ENCODE data around the gene ABHD14A. TPM values are rescaled to one million over a fixed set of nuclear protein-coding genes. Genes with fewer than 3 reads are reported as not detected.

ABHD14A gene
- polyA plus RNA-seq, 4 donors = 4.6 to 17.6 (median 10.4) TPM

DNA sequence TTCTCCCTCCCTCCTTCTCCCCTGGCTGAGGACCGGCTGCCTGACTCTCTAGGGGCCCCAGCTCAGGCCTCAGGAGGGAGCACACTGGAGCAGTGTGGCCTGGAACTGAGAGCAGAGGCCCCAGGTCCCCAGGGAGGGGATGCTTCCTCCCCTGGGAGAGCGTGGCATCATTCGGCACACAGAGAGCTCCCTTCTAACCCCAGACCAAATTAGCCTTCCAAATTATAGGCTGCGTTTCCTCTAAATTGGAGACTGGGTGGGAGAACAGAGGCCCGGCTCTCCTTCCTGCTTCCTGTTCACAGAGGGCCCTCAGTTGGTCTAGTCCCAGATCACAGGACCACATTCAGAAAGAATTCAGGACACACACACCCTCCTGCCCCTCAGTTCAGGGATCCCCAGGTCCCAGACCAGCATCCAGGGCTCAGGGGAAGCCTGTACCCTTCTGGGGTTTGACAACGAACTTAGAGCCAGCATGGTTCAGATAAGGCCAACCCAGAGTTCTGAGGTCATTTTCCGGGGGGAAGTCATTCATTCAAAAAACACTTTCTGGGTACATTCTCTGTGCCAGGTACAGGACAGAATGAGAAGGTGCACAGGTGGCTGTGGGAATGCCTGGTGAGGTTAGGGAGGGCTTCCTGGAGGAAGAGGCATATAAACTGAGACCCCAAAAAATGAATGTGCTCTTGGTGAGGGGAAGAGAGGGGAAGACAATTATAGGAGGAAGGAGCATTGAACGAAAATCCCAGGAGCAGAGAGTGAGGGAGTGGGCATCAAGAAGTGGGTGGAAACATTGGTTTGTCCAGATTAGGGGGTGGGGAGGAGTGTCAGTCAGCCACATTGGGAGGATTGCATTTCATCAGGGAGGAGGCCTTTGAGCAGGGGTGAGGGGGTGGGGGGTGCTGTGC, 49.2 kb downstream of the ABHD14A start:
- Histone ChIP-seq H3K4me3 (ENCODE audit: low read depth in 1 of 3, low read length in 3 of 3) (no peak overlapping the region), H3K27ac (ENCODE audit: low read depth in 1 of 3, low read length in 2 of 3) (no peak overlapping the region), H3K36me3 (ENCODE audit: control insufficient read depth in 3 of 3, insufficient read depth in 2 of 3, low read depth in 1 of 3, low read length in 3 of 3) (no peaks in the 10 kb centered on the region), H3K9me3 (ENCODE audit: control insufficient read depth in 2 of 2, insufficient read depth in 1 of 2, low read depth in 1 of 2, low read length in 1 of 2) (no peaks in the 10 kb centered on the region), H3K4me1 (ENCODE audit: control insufficient read depth in 3 of 3, insufficient read depth in 2 of 3, low read depth in 1 of 3, low read length in 2 of 3) (no peaks in the 10 kb centered on the region), H3K27me3 (ENCODE audit: control insufficient read depth in 3 of 3, insufficient read depth in 3 of 3, low read length in 3 of 3) (no peaks in the 10 kb centered on the region)
- 67 to 80% (median 73%) methylated on average over 8 of the region's 8 CpGs for WGBS, 3 donors
- DNase-seq (no peak), FAIRE-seq (no peak)

DNA sequence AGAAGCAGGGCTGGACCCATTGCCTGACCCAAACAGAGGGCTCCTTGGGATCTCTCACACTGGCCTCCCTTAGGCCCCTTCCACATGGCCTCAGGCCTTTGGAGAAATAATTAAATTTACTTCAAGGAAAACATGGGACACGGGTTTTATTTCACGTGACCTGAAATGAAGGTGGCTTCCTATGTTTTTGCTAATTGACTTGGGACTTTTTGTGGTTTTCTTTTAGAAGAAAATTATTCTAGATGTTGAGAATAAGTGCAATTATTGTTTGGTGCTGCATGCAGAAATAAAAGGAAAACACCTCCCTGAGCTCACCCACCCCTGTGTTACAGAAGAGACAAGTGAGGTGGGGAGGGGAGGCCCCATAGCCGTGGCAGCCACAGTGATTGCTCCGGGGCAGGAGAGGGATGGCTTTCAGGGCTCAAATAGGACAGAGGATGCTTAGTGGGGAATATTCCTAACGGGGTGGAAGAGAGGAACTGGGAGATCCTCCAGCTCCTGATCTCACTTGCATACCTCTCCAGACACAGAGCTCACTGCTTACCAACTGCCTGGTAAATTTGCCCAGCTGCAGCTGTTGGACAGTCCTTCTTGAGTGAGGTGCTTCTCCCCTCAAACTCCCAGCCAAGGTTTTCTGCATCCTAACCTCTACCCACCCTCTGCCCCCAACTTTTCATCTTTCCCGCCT, 50.0 kb downstream of the ABHD14A start:
- no peak overlapping the region for H3K27ac ChIP-seq (ENCODE audit: low read depth in 1 of 3, low read length in 2 of 3)
- WGBS, 3 donors = 81 to 84% (median 81%) methylated on average over 6 of the region's 6 CpGs
- H3K4me3 ChIP-seq (ENCODE audit: low read depth in 1 of 3, low read length in 3 of 3) = no peak overlapping the region
- DNase-seq (no peak), FAIRE-seq (no peak)
- H3K27me3 ChIP-seq (ENCODE audit: control insufficient read depth in 3 of 3, insufficient read depth in 3 of 3, low read length in 3 of 3) = no peaks in the 10 kb centered on the region
- H3K9me3 ChIP-seq (ENCODE audit: control insufficient read depth in 2 of 2, insufficient read depth in 1 of 2, low read depth in 1 of 2, low read length in 1 of 2) = no peaks in the 10 kb centered on the region
- no peaks in the 10 kb centered on the region for H3K36me3 ChIP-seq (ENCODE audit: control insufficient read depth in 3 of 3, insufficient read depth in 2 of 3, low read depth in 1 of 3, low read length in 3 of 3)
- no peaks in the 10 kb centered on the region for H3K4me1 ChIP-seq (ENCODE audit: control insufficient read depth in 3 of 3, insufficient read depth in 2 of 3, low read depth in 1 of 3, low read length in 2 of 3)

DNA sequence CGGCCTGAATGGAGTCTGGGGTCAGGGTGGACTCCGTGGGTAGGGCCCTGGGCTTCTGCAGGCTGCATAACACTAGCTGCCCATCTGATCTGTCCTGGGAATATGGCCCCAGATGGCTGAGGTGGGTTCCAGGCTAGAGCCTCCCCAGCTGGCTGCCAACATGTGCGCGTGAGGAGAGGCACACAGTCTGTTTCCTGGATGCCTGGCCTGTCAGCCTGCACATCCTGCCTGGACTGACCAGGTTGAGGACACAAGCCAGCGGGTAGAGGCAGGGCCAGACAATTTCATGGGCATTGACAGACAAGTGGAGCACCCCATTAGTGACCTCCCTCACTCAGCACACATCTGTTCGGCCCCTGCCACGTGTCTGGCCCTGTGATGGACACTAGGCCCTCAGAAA, 50.6 kb downstream of the ABHD14A start:
- H3K27me3 ChIP-seq (ENCODE audit: control insufficient read depth in 3 of 3, insufficient read depth in 3 of 3, low read length in 3 of 3) = no peaks in the 10 kb centered on the region
- H3K4me1 ChIP-seq (ENCODE audit: control insufficient read depth in 3 of 3, insufficient read depth in 2 of 3, low read depth in 1 of 3, low read length in 2 of 3) = no peaks in the 10 kb centered on the region
- no peak for FAIRE-seq
- H3K4me3 ChIP-seq (ENCODE audit: low read depth in 1 of 3, low read length in 3 of 3) = no peak overlapping the region
- H3K36me3 ChIP-seq (ENCODE audit: control insufficient read depth in 3 of 3, insufficient read depth in 2 of 3, low read depth in 1 of 3, low read length in 3 of 3) = no peaks in the 10 kb centered on the region
- DNase-seq = no peak
- 72 to 86% (median 77%) methylated on average over 7 of the region's 7 CpGs for WGBS, 3 donors
- no peaks in the 10 kb centered on the region for H3K9me3 ChIP-seq (ENCODE audit: control insufficient read depth in 2 of 2, insufficient read depth in 1 of 2, low read depth in 1 of 2, low read length in 1 of 2)
- no peak overlapping the region for H3K27ac ChIP-seq (ENCODE audit: low read depth in 1 of 3, low read length in 2 of 3)

DNA sequence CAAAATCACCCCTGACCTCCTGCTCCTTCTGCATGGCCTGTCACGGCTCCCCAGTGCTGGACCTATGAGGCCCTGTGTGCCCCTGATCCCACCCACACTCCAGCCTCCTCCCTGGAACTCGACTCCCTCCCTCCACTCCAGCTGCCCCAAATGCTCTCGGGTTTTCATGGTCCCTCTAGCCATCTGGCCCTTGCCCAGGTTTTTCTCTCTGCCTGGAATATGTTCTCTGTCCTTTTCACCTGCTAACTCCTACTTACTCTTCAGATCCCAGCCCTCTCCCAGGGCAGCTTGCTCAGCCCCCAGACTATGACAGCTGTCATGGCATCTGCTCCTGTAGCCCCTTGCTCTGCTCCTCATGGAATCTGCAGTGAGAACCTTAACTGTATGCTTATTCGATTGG, 51.2 kb downstream of the ABHD14A start:
- FAIRE-seq = no peak
- WGBS, 3 donors = 53 to 72% (median 62%) methylated on average over 4 of the region's 4 CpGs
- no peak for DNase-seq
- no peaks in the 10 kb centered on the region for H3K4me1 ChIP-seq (ENCODE audit: control insufficient read depth in 3 of 3, insufficient read depth in 2 of 3, low read depth in 1 of 3, low read length in 2 of 3)
- H3K4me3 ChIP-seq (ENCODE audit: low read depth in 1 of 3, low read length in 3 of 3) = no peak overlapping the region
- H3K27me3 ChIP-seq (ENCODE audit: control insufficient read depth in 3 of 3, insufficient read depth in 3 of 3, low read length in 3 of 3) = no peaks in the 10 kb centered on the region
- no peaks in the 10 kb centered on the region for H3K9me3 ChIP-seq (ENCODE audit: control insufficient read depth in 2 of 2, insufficient read depth in 1 of 2, low read depth in 1 of 2, low read length in 1 of 2)
- no peaks in the 10 kb centered on the region for H3K36me3 ChIP-seq (ENCODE audit: control insufficient read depth in 3 of 3, insufficient read depth in 2 of 3, low read depth in 1 of 3, low read length in 3 of 3)
- no peak overlapping the region for H3K27ac ChIP-seq (ENCODE audit: low read depth in 1 of 3, low read length in 2 of 3)

DNA sequence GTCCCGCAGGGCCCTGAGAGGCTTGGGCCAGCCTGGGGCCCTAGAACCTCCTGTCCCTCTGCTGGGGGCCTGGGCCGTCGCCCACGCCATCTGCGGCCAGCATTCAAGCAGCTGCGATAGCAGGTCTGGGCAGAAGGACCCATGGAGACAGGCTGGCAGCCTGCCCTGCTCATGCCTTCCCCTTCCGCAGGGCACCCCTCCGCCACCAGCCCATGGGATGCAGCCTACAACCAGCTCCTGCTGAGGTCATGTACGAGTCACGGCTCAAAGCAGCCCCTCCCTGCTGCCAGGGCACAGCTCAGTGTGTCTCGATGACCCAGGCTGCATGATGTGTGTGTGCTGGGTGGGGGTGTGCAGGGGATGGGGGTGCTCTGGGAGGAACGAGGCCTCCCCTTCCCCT, 53.7 kb downstream of the ABHD14A start:
- no peaks in the 10 kb centered on the region for H3K36me3 ChIP-seq (ENCODE audit: control insufficient read depth in 3 of 3, insufficient read depth in 2 of 3, low read depth in 1 of 3, low read length in 3 of 3)
- no peaks in the 10 kb centered on the region for H3K27me3 ChIP-seq (ENCODE audit: control insufficient read depth in 3 of 3, insufficient read depth in 3 of 3, low read length in 3 of 3)
- no peak overlapping the region for H3K4me3 ChIP-seq (ENCODE audit: low read depth in 1 of 3, low read length in 3 of 3)
- H3K27ac ChIP-seq (ENCODE audit: low read depth in 1 of 3, low read length in 2 of 3) = no peak overlapping the region
- FAIRE-seq (no peak), DNase-seq (no peak)
- H3K4me1 ChIP-seq (ENCODE audit: control insufficient read depth in 3 of 3, insufficient read depth in 2 of 3, low read depth in 1 of 3, low read length in 2 of 3) = peaks cover 0 to 3% (median 0%) of the 10 kb centered on the region in 3 donors
- WGBS, 3 donors = 76 to 85% (median 84%) methylated on average over 12 of the region's 12 CpGs
- H3K9me3 ChIP-seq (ENCODE audit: control insufficient read depth in 2 of 2, insufficient read depth in 1 of 2, low read depth in 1 of 2, low read length in 1 of 2) = no peaks in the 10 kb centered on the region

DNA sequence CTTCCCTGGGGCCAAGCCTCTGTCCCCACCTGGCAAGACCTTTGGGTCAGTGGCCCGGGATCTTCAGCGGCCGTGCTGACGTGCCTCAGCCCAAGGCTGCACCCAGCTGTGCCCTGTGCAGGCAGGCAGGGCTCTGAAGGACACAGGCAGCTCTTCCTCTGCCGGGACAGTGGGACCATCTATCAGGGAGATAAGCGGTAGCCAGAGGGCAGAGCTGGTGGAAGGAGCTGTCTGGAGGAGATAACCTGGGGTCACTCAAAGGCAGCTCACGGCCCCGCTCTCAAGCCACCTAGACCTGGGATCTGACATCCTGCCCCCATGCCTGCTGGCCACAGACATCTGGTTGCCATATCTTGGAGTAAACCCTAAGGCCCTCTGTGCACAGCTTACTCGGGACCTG, 54.2 kb downstream of the ABHD14A start:
- FAIRE-seq (no peak), DNase-seq (no peak)
- Histone ChIP-seq H3K36me3 (ENCODE audit: control insufficient read depth in 3 of 3, insufficient read depth in 2 of 3, low read depth in 1 of 3, low read length in 3 of 3) (no peaks in the 10 kb centered on the region), H3K27ac (ENCODE audit: low read depth in 1 of 3, low read length in 2 of 3) (no peak overlapping the region), H3K4me3 (ENCODE audit: low read depth in 1 of 3, low read length in 3 of 3) (no peak overlapping the region), H3K4me1 (ENCODE audit: control insufficient read depth in 3 of 3, insufficient read depth in 2 of 3, low read depth in 1 of 3, low read length in 2 of 3) (peaks cover 0 to 4% (median 0%) of the 10 kb centered on the region in 3 donors), H3K9me3 (ENCODE audit: control insufficient read depth in 2 of 2, insufficient read depth in 1 of 2, low read depth in 1 of 2, low read length in 1 of 2) (no peaks in the 10 kb centered on the region), H3K27me3 (ENCODE audit: control insufficient read depth in 3 of 3, insufficient read depth in 3 of 3, low read length in 3 of 3) (no peaks in the 10 kb centered on the region)
- 71 to 78% (median 72%) methylated on average over 9 of the region's 9 CpGs for WGBS, 3 donors

DNA sequence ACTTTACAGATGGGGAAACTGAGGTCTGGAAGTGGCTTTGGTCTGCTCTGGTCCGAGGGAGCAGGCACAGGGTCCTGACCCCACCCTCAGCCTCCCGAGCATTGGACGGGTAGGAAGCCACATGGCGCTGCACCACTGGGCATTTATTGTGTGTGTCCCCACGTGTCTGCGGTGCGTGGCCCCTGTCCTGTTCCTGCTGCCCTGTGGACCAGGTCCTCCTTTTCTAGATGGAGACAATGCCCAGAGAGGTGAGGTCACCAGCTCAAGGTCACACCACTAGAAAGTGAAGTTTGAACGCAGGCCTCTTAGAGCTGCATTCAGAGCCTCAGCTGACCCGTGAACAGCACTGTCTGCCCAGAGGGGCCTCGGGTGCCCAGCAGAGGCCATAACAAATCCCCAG, 54.7 kb downstream of the ABHD14A start:
- H3K27ac ChIP-seq (ENCODE audit: low read depth in 1 of 3, low read length in 2 of 3) = no peak overlapping the region
- DNase-seq (no peak), FAIRE-seq (no peak)
- peaks cover 0 to 8% (median 0%) of the 10 kb centered on the region in 3 donors for H3K4me1 ChIP-seq (ENCODE audit: control insufficient read depth in 3 of 3, insufficient read depth in 2 of 3, low read depth in 1 of 3, low read length in 2 of 3)
- H3K36me3 ChIP-seq (ENCODE audit: control insufficient read depth in 3 of 3, insufficient read depth in 2 of 3, low read depth in 1 of 3, low read length in 3 of 3) = no peaks in the 10 kb centered on the region
- H3K9me3 ChIP-seq (ENCODE audit: control insufficient read depth in 2 of 2, insufficient read depth in 1 of 2, low read depth in 1 of 2, low read length in 1 of 2) = no peaks in the 10 kb centered on the region
- no peaks in the 10 kb centered on the region for H3K27me3 ChIP-seq (ENCODE audit: control insufficient read depth in 3 of 3, insufficient read depth in 3 of 3, low read length in 3 of 3)
- 78 to 86% (median 84%) methylated on average over 10 of the region's 10 CpGs for WGBS, 3 donors
- H3K4me3 ChIP-seq (ENCODE audit: low read depth in 1 of 3, low read length in 3 of 3) = no peak overlapping the region
